Sigmoid colon (tissue), 4 donors: Measurements from ENCODE around the gene GADL1.

Experiments
- CTCF ChIP-seq, 4 experiments: fragments of 450-650 bp in 3 of 4; fragments of 200-600 bp in 1 of 4; IDR thresholded peaks; one replicate each; pipeline ENCODE4 v1.5.1; 2016 to 2019; ENCODE audit warnings: antibody characterized with exemption in 4 of 4, mild to moderate bottlenecking in 3 of 4, moderate library complexity in 2 of 4
- EP300 ChIP-seq, 4 donors: sonication (generic); formaldehyde crosslinking; IDR thresholded peaks; one replicate each; pipeline ENCODE4 v1.6.1; 2017; ENCODE audit warnings: antibody characterized with exemption in 4 of 4
- POLR2A ChIP-seq, 2 donors: fragments of 450-650 bp; IDR thresholded peaks; one replicate each; pipeline ENCODE4 v1.6.1; 2016; ENCODE audit warnings: antibody characterized with exemption in 2 of 2, mild to moderate bottlenecking in 2 of 2, moderate library complexity in 2 of 2

- no peak for TF ChIP-seq CTCF (IDR thresholded peaks at IDR 0.05)
- no peak for TF ChIP-seq POLR2A (IDR thresholded peaks at IDR 0.05)
- no peak for TF ChIP-seq EP300 (IDR thresholded peaks at IDR 0.05)
These were observed 41.6 kb downstream of the GADL1 start for GRCh38 chr3:30852833-30853232.
